Measurements from ENCODE around the gene SLC24A5. TPM values are rescaled to one million over a fixed set of nuclear protein-coding genes. Genes with fewer than 3 reads are reported as not detected.

SLC24A5 gene
- total RNA-seq, 1 experiment from 2014 or later = not detected

DNA sequence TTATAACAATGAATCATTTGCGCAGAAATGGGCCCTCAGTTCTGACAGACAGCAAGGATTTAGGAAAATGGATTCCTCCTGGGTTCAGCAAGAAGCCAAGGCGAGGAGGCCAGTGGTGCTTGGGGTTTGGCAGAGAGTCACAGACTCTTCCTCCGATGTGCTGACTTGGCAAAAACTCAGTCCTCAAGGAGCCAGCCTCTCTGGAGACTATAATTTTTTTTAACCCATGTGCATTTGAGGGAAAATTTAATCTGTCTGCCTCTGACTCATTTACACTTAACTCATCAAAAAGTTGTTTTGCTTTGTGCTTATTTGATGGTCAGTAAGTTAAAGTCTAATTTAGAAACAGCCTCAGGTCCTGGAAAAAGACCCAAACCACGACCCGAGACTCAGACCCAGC, 34.2 kb upstream of the SLC24A5 start:
- H2AFZ ChIP-seq (ENCODE audit: low read length) = no peak overlapping the region
- H3K4me3 ChIP-seq (ENCODE audit: low read length) = no peak overlapping the region
- no peaks in the 10 kb centered on the region for H3K4me1 ChIP-seq (ENCODE audit: low read length)
- no peak overlapping the region for H3K4me2 ChIP-seq (ENCODE audit: low read depth, low read length, poor library complexity, severe bottlenecking)
- H3K36me3 ChIP-seq (ENCODE audit: insufficient read depth, low read length) = no peaks in the 10 kb centered on the region
- H3K9me3 ChIP-seq (ENCODE audit: low read length) = no peaks in the 10 kb centered on the region
- H3K9me2 ChIP-seq (replicated peaks; ENCODE audit: insufficient read depth, low read length) = no peaks in the 10 kb centered on the region
- H3K79me2 ChIP-seq (ENCODE audit: low read length) = no peaks in the 10 kb centered on the region
- H4K20me1 ChIP-seq (ENCODE audit: insufficient read depth, low read depth, low read length) = no peaks in the 10 kb centered on the region
- no peak overlapping the region for H3K9ac ChIP-seq (ENCODE audit: low read length)
- H3K27ac ChIP-seq (ENCODE audit: low read length) = no peak overlapping the region
- no peak for DNase-seq
- no peaks in the 10 kb centered on the region for H3K27me3 ChIP-seq (ENCODE audit: low read length)

DNA sequence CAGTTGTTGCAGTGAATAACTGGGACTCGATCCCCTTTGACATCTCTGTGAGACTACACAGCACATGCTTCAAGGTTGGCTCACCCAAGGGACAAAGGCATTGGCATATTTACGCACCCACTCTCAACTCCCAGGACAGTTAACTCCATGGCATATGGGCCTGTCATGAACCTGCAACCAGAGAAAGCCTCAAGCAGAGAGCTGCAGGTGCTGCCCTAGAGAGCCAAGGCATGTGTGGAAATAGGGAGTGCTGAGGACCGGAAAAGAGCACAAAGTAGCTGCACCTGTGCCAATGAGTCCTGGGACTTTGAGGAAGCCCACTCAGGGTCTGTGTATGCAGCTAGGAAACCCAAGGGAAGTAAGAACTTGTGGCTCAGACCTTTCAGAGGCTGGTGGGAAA, 32.9 kb upstream of the SLC24A5 start:
- H3K27ac ChIP-seq (ENCODE audit: low read length) = no peak overlapping the region
- H3K4me1 ChIP-seq (ENCODE audit: low read length) = no peaks in the 10 kb centered on the region
- H4K20me1 ChIP-seq (ENCODE audit: insufficient read depth, low read depth, low read length) = no peaks in the 10 kb centered on the region
- no peaks in the 10 kb centered on the region for H3K36me3 ChIP-seq (ENCODE audit: insufficient read depth, low read length)
- no peaks in the 10 kb centered on the region for H3K27me3 ChIP-seq (ENCODE audit: low read length)
- H3K9ac ChIP-seq (ENCODE audit: low read length) = no peak overlapping the region
- no peak for DNase-seq
- H3K9me2 ChIP-seq (replicated peaks; ENCODE audit: insufficient read depth, low read length) = no peaks in the 10 kb centered on the region
- no peaks in the 10 kb centered on the region for H3K79me2 ChIP-seq (ENCODE audit: low read length)
- no peak overlapping the region for H2AFZ ChIP-seq (ENCODE audit: low read length)
- H3K4me3 ChIP-seq (ENCODE audit: low read length) = no peak overlapping the region
- no peaks in the 10 kb centered on the region for H3K9me3 ChIP-seq (ENCODE audit: low read length)
- H3K4me2 ChIP-seq (ENCODE audit: low read depth, low read length, poor library complexity, severe bottlenecking) = no peak overlapping the region

DNA sequence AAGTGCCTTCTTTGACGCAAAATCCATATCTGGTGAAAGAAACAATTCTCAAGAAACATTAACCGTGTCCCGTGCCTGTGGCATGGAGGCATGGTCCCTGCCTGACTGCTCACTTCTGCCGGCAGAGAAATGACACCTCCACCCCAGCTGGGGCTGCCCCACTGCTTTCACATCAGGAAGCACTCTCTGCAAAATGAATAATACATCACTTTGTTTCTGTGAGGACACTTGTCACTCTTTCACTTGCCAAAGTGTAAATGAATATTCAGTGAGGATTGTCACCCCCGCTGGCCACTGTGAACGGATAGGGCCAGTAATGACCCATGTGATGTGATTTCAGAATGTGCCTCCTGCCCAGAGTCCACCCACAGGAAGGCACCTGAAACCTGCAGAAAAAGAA, 31.1 kb upstream of the SLC24A5 start:
- Histone ChIP-seq H3K4me1 (ENCODE audit: low read length) (no peaks in the 10 kb centered on the region), H3K27me3 (ENCODE audit: low read length) (no peaks in the 10 kb centered on the region), H3K27ac (ENCODE audit: low read length) (no peak overlapping the region), H3K9me3 (ENCODE audit: low read length) (no peaks in the 10 kb centered on the region), H3K9me2 (replicated peaks; ENCODE audit: insufficient read depth, low read length) (no peaks in the 10 kb centered on the region), H3K4me3 (ENCODE audit: low read length) (no peak overlapping the region), H2AFZ (ENCODE audit: low read length) (no peak overlapping the region), H3K79me2 (ENCODE audit: low read length) (no peaks in the 10 kb centered on the region), H3K36me3 (ENCODE audit: insufficient read depth, low read length) (no peaks in the 10 kb centered on the region), H4K20me1 (ENCODE audit: insufficient read depth, low read depth, low read length) (no peaks in the 10 kb centered on the region), H3K9ac (ENCODE audit: low read length) (no peak overlapping the region), H3K4me2 (ENCODE audit: low read depth, low read length, poor library complexity, severe bottlenecking) (no peak overlapping the region)
- no peak for DNase-seq

DNA sequence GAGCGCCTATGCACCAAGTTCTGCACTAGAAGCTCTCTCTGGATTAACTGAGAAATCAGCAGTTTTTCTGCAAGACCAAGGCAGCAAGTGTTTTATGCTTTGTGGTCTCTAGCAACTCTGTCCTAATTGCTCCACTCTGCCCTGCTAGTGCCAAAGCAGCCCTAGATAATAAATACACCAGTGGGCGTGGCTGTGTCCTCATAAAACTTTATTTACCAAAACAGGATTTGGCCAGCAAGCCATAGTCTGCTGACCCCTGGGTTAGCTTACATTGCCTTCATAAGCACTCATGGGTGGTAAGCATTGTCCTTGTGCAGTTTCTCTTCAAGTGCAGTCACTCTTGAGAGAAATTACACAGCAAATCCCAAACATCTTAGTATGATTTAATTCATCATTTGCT, 30.7 kb upstream of the SLC24A5 start:
- Histone ChIP-seq H3K4me3 (ENCODE audit: low read length) (no peak overlapping the region), H3K9ac (ENCODE audit: low read length) (no peak overlapping the region), H4K20me1 (ENCODE audit: insufficient read depth, low read depth, low read length) (no peaks in the 10 kb centered on the region), H3K27me3 (ENCODE audit: low read length) (no peaks in the 10 kb centered on the region), H3K4me1 (ENCODE audit: low read length) (no peaks in the 10 kb centered on the region), H3K27ac (ENCODE audit: low read length) (no peak overlapping the region), H2AFZ (ENCODE audit: low read length) (no peak overlapping the region), H3K9me2 (replicated peaks; ENCODE audit: insufficient read depth, low read length) (no peaks in the 10 kb centered on the region), H3K36me3 (ENCODE audit: insufficient read depth, low read length) (no peaks in the 10 kb centered on the region), H3K4me2 (ENCODE audit: low read depth, low read length, poor library complexity, severe bottlenecking) (no peak overlapping the region), H3K9me3 (ENCODE audit: low read length) (no peaks in the 10 kb centered on the region), H3K79me2 (ENCODE audit: low read length) (no peaks in the 10 kb centered on the region)
- DNase-seq = no peak

DNA sequence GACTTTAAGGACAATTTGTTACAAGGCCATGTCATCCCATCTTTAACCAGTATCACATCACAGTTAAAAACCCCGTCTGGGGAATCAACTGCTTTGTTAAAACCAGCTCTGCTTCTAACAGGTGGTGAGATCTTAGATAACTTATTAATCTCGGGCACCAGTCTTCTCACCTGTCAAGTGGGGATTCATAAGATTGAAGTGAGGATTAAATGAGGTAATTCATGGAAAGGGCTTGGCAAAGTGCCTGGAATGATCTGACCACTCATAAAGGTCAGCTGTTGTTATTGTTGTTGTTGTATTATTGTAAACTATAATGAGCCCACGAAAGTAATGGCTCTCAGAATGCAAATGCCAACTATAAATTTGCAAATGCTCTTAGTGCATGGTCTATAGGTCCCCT, 30.1 kb upstream of the SLC24A5 start:
- Histone ChIP-seq H3K9me3 (ENCODE audit: low read length) (no peaks in the 10 kb centered on the region), H3K9ac (ENCODE audit: low read length) (no peak overlapping the region), H4K20me1 (ENCODE audit: insufficient read depth, low read depth, low read length) (no peaks in the 10 kb centered on the region), H3K9me2 (replicated peaks; ENCODE audit: insufficient read depth, low read length) (no peaks in the 10 kb centered on the region), H3K4me1 (ENCODE audit: low read length) (no peaks in the 10 kb centered on the region), H3K36me3 (ENCODE audit: insufficient read depth, low read length) (no peaks in the 10 kb centered on the region), H3K27ac (ENCODE audit: low read length) (no peak overlapping the region), H3K4me2 (ENCODE audit: low read depth, low read length, poor library complexity, severe bottlenecking) (no peak overlapping the region), H3K79me2 (ENCODE audit: low read length) (no peaks in the 10 kb centered on the region), H2AFZ (ENCODE audit: low read length) (no peak overlapping the region), H3K27me3 (ENCODE audit: low read length) (no peaks in the 10 kb centered on the region), H3K4me3 (ENCODE audit: low read length) (no peak overlapping the region)
- no peak for DNase-seq

DNA sequence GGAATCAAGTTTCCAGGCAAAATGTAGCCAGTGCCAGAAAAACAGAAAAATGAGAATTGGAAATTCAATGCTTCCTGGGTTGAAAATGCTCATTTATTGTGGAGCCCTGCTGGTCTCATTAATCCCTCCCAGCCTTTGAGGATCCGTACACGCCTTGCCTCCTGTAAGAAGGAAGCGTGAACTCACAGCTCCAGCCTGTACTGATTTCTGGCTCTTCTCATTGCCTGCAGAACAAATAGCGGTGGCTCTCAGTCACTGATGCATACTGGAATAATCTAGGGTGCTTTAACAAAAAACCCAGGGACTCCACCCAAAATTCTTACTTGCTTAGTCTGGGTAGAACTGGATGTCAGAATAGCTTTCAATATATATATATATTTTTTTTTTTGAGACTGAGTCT, 29.3 kb upstream of the SLC24A5 start:
- DNase-seq = no peak
- H3K9ac ChIP-seq (ENCODE audit: low read length) = no peak overlapping the region

DNA sequence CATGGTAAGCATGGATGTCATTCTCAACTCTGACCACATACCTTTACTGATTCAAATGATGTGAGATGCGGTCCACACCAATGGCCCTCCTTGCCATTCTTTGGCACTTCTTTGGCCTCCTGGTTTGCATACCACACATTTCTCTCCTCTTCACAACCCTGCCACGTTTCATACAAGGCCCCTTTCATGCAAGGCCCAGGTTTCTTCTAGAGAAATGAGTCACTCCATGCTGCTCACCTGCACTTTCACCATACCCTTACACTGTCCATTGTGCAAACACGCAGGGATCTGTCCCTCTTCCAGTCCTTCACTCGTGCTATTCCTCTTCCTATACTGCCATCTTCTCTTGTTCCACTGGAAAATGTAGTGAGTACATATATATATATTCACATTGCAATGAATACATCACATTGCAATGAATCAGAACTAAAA, 24.4 kb upstream of the SLC24A5 start:
- H2AFZ ChIP-seq (ENCODE audit: low read length) = no peak overlapping the region
- no peaks in the 10 kb centered on the region for H3K9me2 ChIP-seq (replicated peaks; ENCODE audit: insufficient read depth, low read length)
- no peak for DNase-seq
- no peaks in the 10 kb centered on the region for H3K36me3 ChIP-seq (ENCODE audit: insufficient read depth, low read length)
- no peaks in the 10 kb centered on the region for H3K4me1 ChIP-seq (ENCODE audit: low read length)
- no peak overlapping the region for H3K4me2 ChIP-seq (ENCODE audit: low read depth, low read length, poor library complexity, severe bottlenecking)
- no peaks in the 10 kb centered on the region for H4K20me1 ChIP-seq (ENCODE audit: insufficient read depth, low read depth, low read length)
- H3K27ac ChIP-seq (ENCODE audit: low read length) = no peak overlapping the region
- no peak overlapping the region for H3K4me3 ChIP-seq (ENCODE audit: low read length)
- H3K27me3 ChIP-seq (ENCODE audit: low read length) = no peaks in the 10 kb centered on the region
- H3K9me3 ChIP-seq (ENCODE audit: low read length) = no peaks in the 10 kb centered on the region
- no peak overlapping the region for H3K9ac ChIP-seq (ENCODE audit: low read length)
- no peaks in the 10 kb centered on the region for H3K79me2 ChIP-seq (ENCODE audit: low read length)

More for the DNA sequence above, 29.3 kb upstream of the SLC24A5 start:
- no peak overlapping the region for H3K4me2 ChIP-seq (ENCODE audit: low read depth, low read length, poor library complexity, severe bottlenecking)
- no peaks in the 10 kb centered on the region for H3K79me2 ChIP-seq (ENCODE audit: low read length)
- no peaks in the 10 kb centered on the region for H3K27me3 ChIP-seq (ENCODE audit: low read length)
- no peak overlapping the region for H2AFZ ChIP-seq (ENCODE audit: low read length)
- no peaks in the 10 kb centered on the region for H3K36me3 ChIP-seq (ENCODE audit: insufficient read depth, low read length)
- no peak overlapping the region for H3K4me3 ChIP-seq (ENCODE audit: low read length)
- no peak overlapping the region for H3K27ac ChIP-seq (ENCODE audit: low read length)
- H3K9me3 ChIP-seq (ENCODE audit: low read length) = no peaks in the 10 kb centered on the region
- H3K9me2 ChIP-seq (replicated peaks; ENCODE audit: insufficient read depth, low read length) = no peaks in the 10 kb centered on the region
- H3K4me1 ChIP-seq (ENCODE audit: low read length) = no peaks in the 10 kb centered on the region
- H4K20me1 ChIP-seq (ENCODE audit: insufficient read depth, low read depth, low read length) = no peaks in the 10 kb centered on the region

DNA sequence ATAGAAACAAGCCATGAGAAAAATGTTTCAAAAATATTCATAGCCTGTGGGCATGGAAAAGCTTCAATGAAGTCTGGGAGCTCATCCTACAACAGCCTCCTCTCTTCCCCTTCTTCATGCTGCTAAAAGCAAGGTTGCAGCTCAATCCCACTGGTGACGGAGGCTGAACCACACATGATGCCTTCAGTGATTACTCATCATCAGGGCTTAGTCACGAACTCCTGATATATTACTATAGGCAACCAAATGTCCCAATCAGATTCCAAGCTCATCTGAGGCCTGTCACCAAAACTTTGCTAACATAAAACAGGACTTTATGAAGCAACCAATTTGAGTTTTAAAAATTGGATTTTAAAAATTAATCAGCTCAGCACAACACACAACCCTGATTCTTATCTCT, 24.0 kb upstream of the SLC24A5 start:
- Histone ChIP-seq H3K9me3 (ENCODE audit: low read length) (no peaks in the 10 kb centered on the region), H3K9ac (ENCODE audit: low read length) (no peak overlapping the region), H3K9me2 (replicated peaks; ENCODE audit: insufficient read depth, low read length) (no peaks in the 10 kb centered on the region), H3K79me2 (ENCODE audit: low read length) (no peaks in the 10 kb centered on the region), H3K27ac (ENCODE audit: low read length) (no peak overlapping the region), H2AFZ (ENCODE audit: low read length) (no peak overlapping the region), H4K20me1 (ENCODE audit: insufficient read depth, low read depth, low read length) (no peaks in the 10 kb centered on the region), H3K4me2 (ENCODE audit: low read depth, low read length, poor library complexity, severe bottlenecking) (no peak overlapping the region), H3K4me1 (ENCODE audit: low read length) (no peaks in the 10 kb centered on the region), H3K36me3 (ENCODE audit: insufficient read depth, low read length) (no peaks in the 10 kb centered on the region), H3K4me3 (ENCODE audit: low read length) (no peak overlapping the region), H3K27me3 (ENCODE audit: low read length) (no peaks in the 10 kb centered on the region)
- DNase-seq = no peak

DNA sequence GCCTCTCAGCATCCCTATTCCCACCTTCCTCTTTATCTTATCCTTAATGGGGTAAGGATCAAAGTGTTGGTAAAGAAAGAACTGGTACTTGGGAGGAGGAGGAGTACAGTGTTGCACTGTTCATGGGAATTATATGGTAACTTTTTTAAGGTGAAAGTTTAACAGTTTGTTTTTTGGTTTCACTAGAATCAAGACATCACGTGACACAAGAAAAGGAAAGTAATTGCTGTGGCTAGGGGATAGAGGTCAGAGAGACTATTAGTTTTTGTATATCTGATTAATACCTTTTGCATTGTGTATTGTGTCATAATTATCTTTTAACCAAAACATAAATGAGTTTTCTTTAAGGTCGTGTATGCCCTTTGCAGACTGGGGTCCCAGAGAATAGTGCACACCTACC, 23.5 kb upstream of the SLC24A5 start:
- DNase-seq = no peak
- Histone ChIP-seq H2AFZ (ENCODE audit: low read length) (no peak overlapping the region), H3K27me3 (ENCODE audit: low read length) (no peaks in the 10 kb centered on the region), H3K36me3 (ENCODE audit: insufficient read depth, low read length) (no peaks in the 10 kb centered on the region), H3K79me2 (ENCODE audit: low read length) (no peaks in the 10 kb centered on the region), H3K4me2 (ENCODE audit: low read depth, low read length, poor library complexity, severe bottlenecking) (no peak overlapping the region), H3K9me2 (replicated peaks; ENCODE audit: insufficient read depth, low read length) (no peaks in the 10 kb centered on the region), H3K9me3 (ENCODE audit: low read length) (no peaks in the 10 kb centered on the region), H3K4me3 (ENCODE audit: low read length) (no peak overlapping the region), H3K4me1 (ENCODE audit: low read length) (no peaks in the 10 kb centered on the region), H3K9ac (ENCODE audit: low read length) (no peak overlapping the region), H4K20me1 (ENCODE audit: insufficient read depth, low read depth, low read length) (no peaks in the 10 kb centered on the region), H3K27ac (ENCODE audit: low read length) (no peak overlapping the region)
